Naive thymus-derived CD4-positive, alpha-beta T cell (primary cell): ENCODE measurements around the gene JMJD1C. TPM values are rescaled to one million over a fixed set of nuclear protein-coding genes. Genes with fewer than 3 reads are reported as not detected.
"Not testable (repeated sequence)": the region's sequence is repeated elsewhere in the genome, so short reads cannot be mapped to it uniquely, and the experiment has no call there.

ENCODE experiments used
- ATAC-seq: fragments of 150-1000 bp; cut with Tn5 transposase; 2 replicates; pipeline ENCODE4 v1.10.0; 2021; ENCODE audit warnings: mild to moderate bottlenecking, moderate library complexity
- CTCF ChIA-PET: fragments of 350-600 bp; sonication (Branson Sonifier 250); formaldehyde crosslinking; loops from one replicate; lab custom pipeline; 2021; ENCODE audit warnings: antibody characterized with exemption; lab: Charles Lee
- POLR2A ChIA-PET: fragments of 350-600 bp; sonication (Branson Sonifier 250); formaldehyde crosslinking; loops from one replicate; lab custom pipeline; 2021; ENCODE audit warnings: antibody characterized with exemption, inconsistent platforms; lab: Charles Lee
- DNase-seq, 9 donors: peaks; one replicate each; pipeline versions ENCODE4 v3.0.0 to v3.0.0-alpha.2; 2020 to 2022; ENCODE audit warnings: mixed read lengths in 1 of 9
- H3K27ac ChIP-seq: one replicate; pipeline ENCODE4 v1.7.0; 2013; ENCODE audit warnings: mild to moderate bottlenecking, low read depth, low read length, moderate library complexity
- H3K27me3 ChIP-seq, 2 donors: one replicate each; pipeline ENCODE4 v1.7.0; 2013; ENCODE audit warnings: low read length in 2 of 2, mild to moderate bottlenecking in 2 of 2, moderate library complexity in 2 of 2; ENCODE audit not compliant: control insufficient read depth in 2 of 2, insufficient read depth in 2 of 2
- H3K36me3 ChIP-seq, 3 experiments: 1 replicate in 2 of 3; 2 replicates in 1 of 3; pipeline ENCODE4 v1.7.0; 2013; ENCODE audit warnings: low read length in 3 of 3, mild to moderate bottlenecking in 3 of 3, moderate library complexity in 1 of 3; ENCODE audit not compliant: insufficient read depth in 3 of 3, control insufficient read depth in 2 of 3
- H3K4me1 ChIP-seq, 2 donors: one replicate each; pipeline ENCODE4 v1.7.0; 2013; ENCODE audit warnings: low read length in 2 of 2, mild to moderate bottlenecking in 2 of 2, moderate library complexity in 1 of 2; ENCODE audit not compliant: control insufficient read depth in 2 of 2, insufficient read depth in 2 of 2
- H3K4me3 ChIP-seq: 2 replicates; pipeline ENCODE4 v1.7.0; 2013; ENCODE audit warnings: mild to moderate bottlenecking, low read length
- H3K9me3 ChIP-seq, 3 experiments: 1 replicate in 2 of 3; 2 replicates in 1 of 3; pipeline ENCODE4 v1.7.0; 2013; ENCODE audit warnings: low read length in 3 of 3; ENCODE audit not compliant: control insufficient read depth in 2 of 3
- H3K27ac Mint-ChIP-seq, 9 donors: one replicate each; pipeline ENCODE4 v1.8.0; 2020 to 2022; ENCODE audit warnings: mixed read lengths in 9 of 9, mild to moderate bottlenecking in 8 of 9, moderate library complexity in 5 of 9, inconsistent platforms in 2 of 9
- H3K27me3 Mint-ChIP-seq, 5 donors: one replicate each; pipeline ENCODE4 v1.8.0; 2021 to 2022; ENCODE audit warnings: mixed read lengths in 5 of 5, mild to moderate bottlenecking in 1 of 5
- H3K36me3 Mint-ChIP-seq, 5 donors: one replicate each; pipeline ENCODE4 v1.8.0; 2020 to 2022; ENCODE audit warnings: mixed read lengths in 5 of 5, mild to moderate bottlenecking in 3 of 5, inconsistent platforms in 1 of 5
- H3K4me1 Mint-ChIP-seq, 7 donors: one replicate each; pipeline ENCODE4 v1.8.0; 2020 to 2022; ENCODE audit warnings: mixed read lengths in 7 of 7, mild to moderate bottlenecking in 3 of 7, inconsistent platforms in 1 of 7
- H3K4me3 Mint-ChIP-seq, 10 donors: one replicate each; pipeline ENCODE4 v1.8.0; 2020 to 2022; ENCODE audit warnings: mild to moderate bottlenecking in 10 of 10, mixed read lengths in 10 of 10, moderate library complexity in 6 of 10, inconsistent platforms in 2 of 10
- H3K9me3 Mint-ChIP-seq, 11 donors: one replicate each; pipeline ENCODE4 v1.8.0; 2020 to 2022; ENCODE audit warnings: mixed read lengths in 11 of 11, mild to moderate bottlenecking in 4 of 11, inconsistent platforms in 1 of 11, moderate library complexity in 1 of 11
- intact Hi-C, 2 donors: fragments of 100-400 bp; cut with micrococcal nuclease; formaldehyde crosslinking; loops; one replicate each; pipeline ENCODE4 v1.15.1; 2023
- polyA plus RNA-seq, 2 donors: library from polyadenylated mRNA; unstranded; fragments of 300-500 nt; fragmentation: Illumina TruSeq; gene quantifications; one replicate each; pipeline ENCODE4 v1.2.3, GENCODE V29; 2021
- total RNA-seq, 6 experiments: library from RNA in 5 of 6; stranded (reverse) in 5 of 6; gene quantifications; 1 replicate in 5 of 6; 2 replicates in 1 of 6; pipeline ENCODE4 v1.2.3 and lab custom pipeline; 2021 to 2026

JMJD1C gene
- total and polyA plus RNA-seq, 7 experiments from 2014 or later: 59.0 to 331 (median 120) TPM

DNA sequence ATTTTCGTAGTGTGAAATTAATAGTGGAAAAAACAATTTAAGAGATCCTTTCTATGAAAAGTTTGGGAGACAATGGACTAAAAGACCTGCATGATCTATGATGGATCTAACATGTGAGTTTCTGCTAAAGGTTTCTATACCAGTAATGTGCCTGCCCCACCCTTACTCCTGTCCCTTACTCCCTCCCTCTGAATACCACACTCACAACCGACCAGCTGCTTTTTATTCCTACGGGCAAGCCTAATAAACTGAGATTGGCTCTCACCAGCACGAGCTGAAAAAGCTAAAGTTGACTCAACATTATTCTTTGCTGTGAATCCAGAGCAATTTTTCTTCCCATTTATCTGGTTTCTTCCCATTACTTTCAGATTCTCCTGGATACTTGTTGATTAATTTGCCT is 37.6 kb upstream of the JMJD1C start:
- Histone ChIP-seq H3K27me3 (no peaks in the 10 kb centered on the region), H3K4me3 (no peak overlapping the region), H3K9me3 (no peaks in the 10 kb centered on the region), H3K36me3 (no peaks in the 10 kb centered on the region), H3K27ac (no peak overlapping the region), H3K4me1 (no peaks in the 10 kb centered on the region)
- peak overlapping the region in 1 of 9 donors; percentile 8 for H3K27ac Mint-ChIP-seq
- H3K4me3 Mint-ChIP-seq: no peak overlapping the region
- peaks cover 9 to 55% (median 37%) of the 10 kb centered on the region in 7 donors for H3K4me1 Mint-ChIP-seq
- no peaks in the 10 kb centered on the region for H3K27me3 Mint-ChIP-seq
- POLR2A ChIA-PET: no interaction called here
- no peak for ATAC-seq
- no peak for DNase-seq
- intact Hi-C loops: no loop called here
- H3K9me3 Mint-ChIP-seq: peaks cover 0 to 2% (median 0%) of the 10 kb centered on the region in 11 donors
- peaks cover 0 to 30% (median 9%) of the 10 kb centered on the region in 5 donors for H3K36me3 Mint-ChIP-seq
- CTCF ChIA-PET: no interaction called here

- no peak overlapping the region for H3K4me3 ChIP-seq
- no peaks in the 10 kb centered on the region for H3K36me3 ChIP-seq
- no peaks in the 10 kb centered on the region for H3K4me1 ChIP-seq
- no peaks in the 10 kb centered on the region for H3K27me3 Mint-ChIP-seq
- no peak for DNase-seq
- ChIA-PET POLR2A (no interaction called here), CTCF (no interaction called here)
- H3K36me3 Mint-ChIP-seq: peaks cover 0 to 24% (median 9%) of the 10 kb centered on the region in 5 donors
- H3K9me3 ChIP-seq: no peaks in the 10 kb centered on the region
- no peak overlapping the region for H3K27ac ChIP-seq
- no peak overlapping the region for H3K4me3 Mint-ChIP-seq
- no peak for ATAC-seq
- H3K4me1 Mint-ChIP-seq: peaks cover 9 to 54% (median 40%) of the 10 kb centered on the region in 7 donors
- H3K9me3 Mint-ChIP-seq: peaks cover 0 to 2% (median 0%) of the 10 kb centered on the region in 11 donors
- H3K27ac Mint-ChIP-seq: no peak overlapping the region
- intact Hi-C loops: no loop called here
- no peaks in the 10 kb centered on the region for H3K27me3 ChIP-seq
Observed at GRCh38 chr10:63502832-63503231, 37.1 kb upstream of the JMJD1C start.

DNA sequence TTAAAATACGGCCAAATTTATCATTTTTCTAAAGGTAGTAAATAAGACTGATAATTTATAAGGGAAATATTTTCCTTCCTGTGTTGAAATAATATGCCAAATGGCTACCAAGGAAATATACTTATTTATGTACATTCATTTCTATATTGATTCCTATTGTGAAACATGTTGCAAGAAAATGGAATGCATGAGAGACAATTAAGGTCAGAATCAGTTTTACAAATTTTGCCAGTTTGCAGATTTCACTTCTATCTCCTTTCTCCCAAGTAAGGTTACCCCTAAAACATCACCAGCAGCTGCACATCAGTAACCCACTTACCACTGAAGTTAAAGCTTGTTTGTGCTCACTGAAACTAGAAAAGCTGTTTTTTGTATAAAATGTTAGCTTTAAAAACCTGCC is 36.2 kb upstream of the JMJD1C start:
- Mint-ChIP-seq H3K36me3 (peaks cover 0 to 18% (median 9%) of the 10 kb centered on the region in 5 donors), H3K9me3 (peaks cover 0 to 2% (median 0%) of the 10 kb centered on the region in 11 donors), H3K27ac (no peak overlapping the region), H3K4me1 (peaks cover 9 to 56% (median 43%) of the 10 kb centered on the region in 7 donors), H3K27me3 (no peaks in the 10 kb centered on the region), H3K4me3 (no peak overlapping the region)
- CTCF ChIA-PET: no interaction called here
- no peak overlapping the region for H3K27ac ChIP-seq
- intact Hi-C loops: loop anchor here in 1 of 2 donors (2.0 kb wide), 1 partner anchor 15 kb away; no protein-coding TSS in a partner anchor
- no peaks in the 10 kb centered on the region for H3K9me3 ChIP-seq
- H3K36me3 ChIP-seq: no peaks in the 10 kb centered on the region
- no peak overlapping the region for H3K4me3 ChIP-seq
- no peak for ATAC-seq
- no peaks in the 10 kb centered on the region for H3K4me1 ChIP-seq
- DNase-seq: no peak
- H3K27me3 ChIP-seq: no peaks in the 10 kb centered on the region
- POLR2A ChIA-PET: no interaction called here

GRCh38 chr10:63500551-63500950 is 34.8 kb upstream of the JMJD1C start:
- ATAC-seq, H3K27ac ChIP-seq, H3K36me3 ChIP-seq, DNase-seq, CTCF ChIA-PET, H3K9me3 Mint-ChIP-seq, H3K27me3 Mint-ChIP-seq, H3K27me3 ChIP-seq, H3K4me3 Mint-ChIP-seq, H3K4me1 ChIP-seq, H3K9me3 ChIP-seq, H3K4me3 ChIP-seq, POLR2A ChIA-PET: not testable (repeated sequence)
- Mint-ChIP-seq H3K36me3 (peaks cover 0 to 22% (median 17%) of the 10 kb centered on the region in 5 donors), H3K27ac (peak overlapping the region in 1 of 9 donors; percentile 63), H3K4me1 (peaks cover 14 to 49% (median 41%) of the 10 kb centered on the region in 7 donors)
- intact Hi-C loops: loop anchor here in 1 of 2 donors (2.0 kb wide), 1 partner anchor 16 kb away; no protein-coding TSS in a partner anchor

DNA sequence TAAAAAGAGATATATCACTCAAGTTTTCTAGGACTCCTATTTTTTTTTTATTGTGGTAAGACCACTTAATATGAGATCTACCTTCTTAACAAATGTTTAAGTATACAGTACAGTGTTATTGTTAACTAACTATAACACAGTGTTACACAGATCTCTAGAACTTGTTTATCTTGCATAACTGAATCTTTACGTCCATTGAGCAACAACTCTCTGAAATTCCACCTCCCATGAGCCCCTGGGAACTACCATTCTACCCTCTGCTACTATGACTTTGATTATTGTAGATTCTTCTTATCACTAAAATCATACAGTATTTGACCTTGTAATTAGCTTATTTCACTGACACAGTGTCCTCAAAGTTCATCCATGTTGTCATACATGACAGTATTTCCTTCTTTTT is 32.9 kb upstream of the JMJD1C start:
- Mint-ChIP-seq H3K4me1 (peaks cover 9 to 43% (median 29%) of the 10 kb centered on the region in 7 donors), H3K27me3 (no peaks in the 10 kb centered on the region), H3K36me3 (peaks cover 0 to 27% (median 18%) of the 10 kb centered on the region in 5 donors), H3K9me3 (peaks cover 0 to 4% (median 0%) of the 10 kb centered on the region in 11 donors), H3K27ac (no peak overlapping the region), H3K4me3 (no peak overlapping the region)
- ATAC-seq (no peak), DNase-seq (no peak)
- POLR2A ChIA-PET: no interaction called here
- intact Hi-C loops: no loop called here
- Histone ChIP-seq H3K36me3 (no peaks in the 10 kb centered on the region), H3K27ac (no peak overlapping the region), H3K27me3 (no peaks in the 10 kb centered on the region), H3K4me3 (no peak overlapping the region), H3K4me1 (no peaks in the 10 kb centered on the region), H3K9me3 (no peaks in the 10 kb centered on the region)
- CTCF ChIA-PET: no interaction called here

GRCh38 chr10:63497321-63497720 is 31.5 kb upstream of the JMJD1C start:
- no peaks in the 10 kb centered on the region for H3K9me3 ChIP-seq
- H3K27ac Mint-ChIP-seq: no peak overlapping the region
- ATAC-seq (no peak), DNase-seq (no peak)
- no peaks in the 10 kb centered on the region for H3K4me1 ChIP-seq
- H3K27me3 Mint-ChIP-seq: no peaks in the 10 kb centered on the region
- H3K27me3 ChIP-seq: no peaks in the 10 kb centered on the region
- intact Hi-C loops: no loop called here
- no peak overlapping the region for H3K4me3 Mint-ChIP-seq
- peaks cover 0 to 4% (median 0%) of the 10 kb centered on the region in 11 donors for H3K9me3 Mint-ChIP-seq
- no peak overlapping the region for H3K27ac ChIP-seq
- CTCF ChIA-PET: interaction anchor here (1.1 kb wide), 1 partner anchor 60 kb away, joined by 3 read pairs; no protein-coding TSS in a partner anchor
- H3K36me3 Mint-ChIP-seq: peaks cover 0 to 27% (median 18%) of the 10 kb centered on the region in 5 donors
- no peak overlapping the region for H3K4me3 ChIP-seq
- no peaks in the 10 kb centered on the region for H3K36me3 ChIP-seq
- peaks cover 5 to 39% (median 33%) of the 10 kb centered on the region in 7 donors for H3K4me1 Mint-ChIP-seq
- POLR2A ChIA-PET: no interaction called here

- POLR2A ChIA-PET: no interaction called here
- H3K27me3 Mint-ChIP-seq: no peaks in the 10 kb centered on the region
Observed at GRCh38 chr10:63496561-63496960, 30.8 kb upstream of the JMJD1C start.

More at GRCh38 chr10:63496561-63496960, 30.8 kb upstream of the JMJD1C start:
- DNase-seq (no peak), ATAC-seq (no peak)
- Mint-ChIP-seq H3K4me1 (peaks cover 5 to 39% (median 35%) of the 10 kb centered on the region in 7 donors), H3K4me3 (no peak overlapping the region), H3K9me3 (peaks cover 0 to 4% (median 0%) of the 10 kb centered on the region in 11 donors), H3K36me3 (peaks cover 0 to 27% (median 19%) of the 10 kb centered on the region in 5 donors), H3K27ac (peak overlapping the region in 1 of 9 donors; percentile 3)
- H3K27ac ChIP-seq: no peak overlapping the region
- CTCF ChIA-PET: no interaction called here
- H3K36me3 ChIP-seq: no peaks in the 10 kb centered on the region
- no peak overlapping the region for H3K4me3 ChIP-seq
- H3K4me1 ChIP-seq: no peaks in the 10 kb centered on the region
- intact Hi-C loops: no loop called here
- no peaks in the 10 kb centered on the region for H3K9me3 ChIP-seq
- H3K27me3 ChIP-seq: no peaks in the 10 kb centered on the region
